ENCODE measurements around the gene ARL6IP5.

ARL6IP5 gene

DNA sequence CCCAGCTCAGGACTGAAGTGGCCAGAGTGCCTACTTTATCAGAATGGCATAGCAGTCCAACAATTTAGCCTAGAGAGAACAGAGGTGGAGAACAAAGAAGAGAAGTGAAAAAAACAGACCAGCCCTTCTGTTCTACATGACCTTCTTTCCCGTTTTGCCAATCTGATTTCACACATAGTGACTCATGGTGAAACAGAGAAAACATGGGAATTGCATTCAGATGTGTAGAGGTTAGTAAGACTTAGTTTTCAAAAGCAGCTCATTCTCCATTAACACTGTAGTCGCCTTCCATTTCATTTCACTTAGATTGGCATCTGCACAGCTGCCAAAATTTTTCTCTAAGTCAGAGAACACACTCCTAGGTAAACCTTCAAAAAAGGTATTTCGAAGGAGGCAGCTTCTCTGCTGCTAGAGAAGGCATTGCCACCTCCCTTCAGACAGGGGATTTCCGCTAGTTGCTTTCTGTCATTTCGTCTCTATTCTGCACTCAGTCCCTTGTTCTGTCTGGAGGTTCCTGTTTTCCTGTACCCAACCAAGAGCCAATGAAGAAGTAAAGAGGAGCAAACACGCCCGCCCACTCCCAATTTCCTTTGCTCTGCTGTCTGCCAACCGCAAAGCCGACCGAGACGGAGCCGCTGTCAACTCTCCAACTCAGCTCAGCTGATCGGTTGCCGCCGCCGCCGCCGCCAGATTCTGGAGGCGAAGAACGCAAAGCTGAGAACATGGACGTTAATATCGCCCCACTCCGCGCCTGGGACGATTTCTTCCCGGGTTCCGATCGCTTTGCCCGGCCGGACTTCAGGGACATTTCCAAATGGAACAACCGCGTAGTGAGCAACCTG lies at the start of gene ARL6IP5:
TSS of gene ARL6IP5 (plus strand) at position 612 of the 842 bp plus-strand sequence. CDS start at position 723, 111 bp downstream.
- peak; percentile 65 for DNase-seq

GRCh38 chr3:69044608-69045007 lies 40.1 kb upstream of the ARL6IP5 start:
- no peak for DNase-seq

DNA sequence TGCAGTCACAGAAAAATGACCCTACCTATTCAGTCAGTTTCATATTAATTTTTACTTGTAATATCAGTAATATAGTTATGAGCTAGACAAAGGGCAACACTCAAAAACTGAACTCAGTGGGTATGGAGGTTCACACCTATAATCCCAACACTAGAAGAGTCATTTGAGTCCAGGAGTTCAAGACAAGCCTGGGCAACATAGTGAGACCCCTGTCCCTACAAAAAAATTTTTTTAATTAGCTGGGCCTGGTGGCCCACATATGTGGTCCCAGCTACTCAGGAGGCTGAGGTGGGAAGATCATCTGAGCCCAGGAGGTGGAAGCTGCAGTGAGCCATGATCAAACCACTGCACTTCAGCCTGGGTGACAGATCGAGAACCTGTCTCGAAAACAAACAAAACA lies 35.7 kb upstream of the ARL6IP5 start:
- no peak for DNase-seq

DNA sequence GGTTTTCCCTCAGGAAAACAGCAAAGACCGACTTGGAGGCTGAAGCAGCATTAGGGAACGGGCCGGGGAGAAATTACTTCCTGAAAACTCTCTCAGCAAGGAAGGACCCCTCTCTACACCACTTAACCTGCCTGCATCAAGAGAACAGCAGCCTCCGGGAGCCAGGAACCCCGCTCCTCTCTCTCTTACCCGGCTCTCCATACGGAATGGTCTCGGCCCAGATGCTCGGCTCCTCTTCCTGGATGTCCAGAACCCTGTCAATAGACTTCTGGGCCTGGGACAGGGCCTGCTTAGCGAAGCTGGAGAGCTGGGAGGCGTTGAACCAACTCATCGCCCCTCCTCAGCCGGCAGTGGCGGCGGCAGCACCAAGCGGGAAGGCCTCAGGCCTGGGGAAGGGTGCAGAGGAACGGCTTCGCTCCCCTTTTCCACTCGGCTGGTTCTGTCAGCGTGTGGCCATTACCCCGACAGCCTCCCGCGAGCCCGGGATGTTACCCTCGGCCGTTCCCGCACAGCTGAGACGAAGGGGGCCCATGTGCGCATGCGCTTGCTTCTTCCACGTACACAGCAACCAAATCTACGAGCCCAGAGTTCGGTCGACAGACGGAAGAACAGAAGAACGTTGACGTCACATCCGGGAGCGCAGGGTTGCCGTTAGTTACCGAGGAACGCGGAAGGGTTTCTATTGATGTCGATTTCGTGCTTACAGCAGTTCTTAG lies 32.8 kb upstream of the ARL6IP5 start, which contains the start of gene TMF1:
TSS of gene TMF1 (minus strand) at position 578 of the 716 bp plus-strand sequence. CDS start at position 331, 247 bp downstream.
- DNase-seq: no peak

- DNase-seq: no peak
Measured at GRCh38 chr3:69052472-69052898, 32.3 kb upstream of the ARL6IP5 start.

- no peak for DNase-seq
Measured at GRCh38 chr3:69058180-69058946, 26.4 kb upstream of the ARL6IP5 start.

- DNase-seq: no peak
Measured at GRCh38 chr3:69058947-69059224, 25.9 kb upstream of the ARL6IP5 start.

- no peak for DNase-seq
Measured at GRCh38 chr3:69059688-69060087, 25.0 kb upstream of the ARL6IP5 start.

- DNase-seq: no peak
Measured at GRCh38 chr3:69063636-69064035, 21.1 kb upstream of the ARL6IP5 start.

GRCh38 chr3:69065318-69065964 lies 19.3 kb upstream of the ARL6IP5 start:
- no peak for DNase-seq

GRCh38 chr3:69066121-69066520 lies 18.6 kb upstream of the ARL6IP5 start:
- DNase-seq: no peak

GRCh38 chr3:69072928-69073327 lies 11.8 kb upstream of the ARL6IP5 start:
- DNase-seq: no peak

GRCh38 chr3:69079269-69080159 lies 5.2 kb upstream of the ARL6IP5 start:
- DNase-seq: no peak

DNA sequence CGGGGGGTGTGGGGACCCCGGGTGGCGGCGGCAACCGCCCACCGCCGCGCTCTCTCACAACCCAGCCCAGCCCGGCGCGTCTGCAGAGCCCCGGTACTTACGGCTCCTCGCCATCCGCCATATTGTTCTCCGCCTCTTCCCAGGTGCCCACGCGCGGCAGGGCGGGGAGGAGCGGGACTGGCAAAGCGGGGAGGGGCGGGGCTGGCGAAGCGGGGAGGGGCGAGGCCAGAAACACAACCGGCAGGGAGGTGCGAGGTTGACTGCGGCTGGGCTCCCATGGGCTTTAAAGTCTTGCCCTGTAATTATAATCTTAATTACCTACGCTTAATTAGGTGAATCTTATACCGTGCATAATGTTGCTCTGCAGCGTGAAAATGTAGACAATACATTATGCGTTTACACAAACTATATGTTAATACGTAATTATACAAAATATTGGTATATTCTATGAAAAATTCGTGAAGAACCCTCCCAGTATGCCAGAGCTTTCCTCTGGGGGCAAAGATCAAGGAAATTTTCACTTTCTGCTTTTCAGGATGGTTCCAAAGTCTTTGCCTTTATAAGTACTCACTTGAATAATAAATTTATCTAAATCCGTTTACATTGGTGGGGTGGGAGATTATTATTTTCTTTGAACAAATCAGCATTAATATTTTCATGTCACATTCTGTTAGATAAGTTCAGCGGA lies 4.4 kb upstream of the ARL6IP5 start, which contains the start of gene UBA3:
TSS of gene UBA3 (minus strand) at position 133 of the 688 bp plus-strand sequence. CDS start at position 121, 12 bp downstream.
- DNase-seq: peak; percentile 58

- DNase-seq: peak; percentile 25
Measured at GRCh38 chr3:69081583-69082262, 3.0 kb upstream of the ARL6IP5 start.

DNA sequence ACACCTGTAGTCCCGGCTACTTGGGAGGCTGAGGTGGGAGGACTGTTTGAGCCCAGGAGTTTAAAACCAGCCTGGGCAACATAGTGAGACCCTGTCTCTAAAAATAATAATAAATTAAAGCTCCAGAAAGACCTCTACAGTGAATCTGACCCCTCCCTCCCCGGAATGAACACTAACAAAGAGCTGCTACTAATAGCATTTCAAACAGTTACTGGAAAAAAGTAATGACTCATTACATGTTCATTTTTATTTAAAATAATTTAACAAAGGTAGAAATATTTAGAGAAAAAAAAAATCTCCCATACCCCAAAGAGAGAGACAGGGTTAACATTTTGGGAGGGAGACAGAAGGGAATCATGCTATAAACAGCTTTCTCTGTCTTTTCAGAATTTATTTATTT lies 2.4 kb upstream of the ARL6IP5 start:
- no peak for DNase-seq

GRCh38 chr3:69082805-69083204 lies 1.9 kb upstream of the ARL6IP5 start:
- no peak for DNase-seq

- DNase-seq: no peak
Measured at GRCh38 chr3:69085168-69085832, 563 bp downstream of the ARL6IP5 start.

DNA sequence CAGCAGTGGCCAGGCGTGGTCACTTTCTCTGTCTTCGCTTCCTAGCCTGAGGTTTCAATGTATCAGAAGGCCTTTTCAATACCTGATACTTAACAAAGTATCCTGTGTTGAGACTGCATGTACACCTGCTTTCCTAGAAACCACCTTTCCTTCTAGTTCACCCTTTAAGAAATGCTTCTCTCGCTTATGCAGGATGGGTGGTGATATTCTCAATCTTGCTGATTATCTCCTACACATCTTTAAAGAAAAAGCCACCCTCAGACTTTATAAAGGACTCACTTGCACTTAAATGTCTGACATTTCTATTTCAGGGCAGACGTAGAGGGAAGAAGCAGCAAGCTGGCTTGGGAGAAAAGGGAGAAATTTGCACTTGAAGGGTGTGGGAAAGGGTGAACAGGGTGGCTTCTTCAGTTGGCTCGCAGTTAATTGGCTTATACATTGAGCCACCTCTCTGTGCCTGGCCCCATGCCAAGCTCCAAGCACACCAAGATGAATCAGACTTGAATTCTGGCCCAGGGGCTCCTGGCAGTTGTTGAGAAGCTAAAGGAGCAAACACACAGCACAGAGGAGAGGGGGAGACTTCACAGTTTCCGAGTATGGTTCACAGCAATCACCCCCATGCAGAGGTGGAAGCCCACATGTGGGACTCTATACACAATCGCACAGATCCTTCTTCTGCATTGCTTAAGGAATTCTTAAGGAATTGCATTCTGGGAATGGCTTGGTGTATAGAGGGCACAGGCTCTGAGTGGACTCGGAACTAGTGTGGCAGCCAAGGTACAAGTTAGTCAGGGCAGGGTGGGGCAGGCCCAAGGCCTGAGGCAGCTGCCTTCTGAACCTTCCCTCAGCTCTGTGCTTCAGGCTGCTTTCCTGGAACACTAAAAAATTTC lies 1.3 kb downstream of the ARL6IP5 start:
- DNase-seq: peak; percentile 30
